GM06990 (cell line): ENCODE results near the gene IFIT1B.

Experiments
- DNase-seq: peaks from one replicate; pipeline ENCODE4 v3.0.0-alpha.2; 2011; ENCODE audit not compliant: insufficient read length; ENCODE audit errors: extremely low read depth
- H3K27me3 ChIP-seq: replicated peaks from 2 replicates; pipeline ENCODE4 v1.6.0; 2011; ENCODE audit warnings: low read length; ENCODE audit not compliant: control insufficient read depth, insufficient read depth
- H3K36me3 ChIP-seq: 2 replicates; pipeline ENCODE4 v1.5.1; 2011; ENCODE audit warnings: low read length; ENCODE audit not compliant: control insufficient read depth, insufficient read depth
- H3K4me3 ChIP-seq: replicated peaks from 2 replicates; pipeline ENCODE4 v1.5.1; 2011; ENCODE audit warnings: low read depth, mild to moderate bottlenecking, control low read depth, low read length
- TF ChIP-seq, protein P1 (sequence below): IDR thresholded peaks from 2 replicates; pipeline ENCODE4 v1.5.1; 2011; ENCODE audit warnings: low read length, control low read depth, mild to moderate bottlenecking, inconsistent platforms; ENCODE audit not compliant: insufficient read depth, poor library complexity, severe bottlenecking

Gene IFIT1B

DNA sequence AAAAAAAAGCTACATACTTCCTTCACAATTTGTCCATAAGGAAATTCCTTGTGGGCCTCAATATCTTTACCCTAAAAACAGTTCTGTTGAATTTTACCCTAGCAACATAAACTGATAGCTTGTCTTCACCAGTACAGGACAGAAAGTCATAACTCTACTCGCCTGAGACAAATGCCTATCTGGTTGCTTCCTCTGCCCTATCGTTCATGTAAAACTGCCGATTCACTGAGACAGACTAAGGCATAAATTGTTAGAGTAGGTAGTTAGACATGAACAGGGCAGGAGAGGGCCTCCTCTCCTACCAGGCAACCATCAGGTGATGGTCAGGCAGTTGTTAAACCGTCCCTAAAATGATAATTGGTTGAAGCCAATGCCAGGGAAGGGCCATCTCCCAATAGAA lies 25.1 kb upstream of the IFIT1B start:
- Histone ChIP-seq H3K4me3 (no peak overlapping the region), H3K27me3 (no peaks in the 10 kb centered on the region), H3K36me3 (no peaks in the 10 kb centered on the region)
- no peak for DNase-seq
- TF ChIP-seq, protein P1, sequence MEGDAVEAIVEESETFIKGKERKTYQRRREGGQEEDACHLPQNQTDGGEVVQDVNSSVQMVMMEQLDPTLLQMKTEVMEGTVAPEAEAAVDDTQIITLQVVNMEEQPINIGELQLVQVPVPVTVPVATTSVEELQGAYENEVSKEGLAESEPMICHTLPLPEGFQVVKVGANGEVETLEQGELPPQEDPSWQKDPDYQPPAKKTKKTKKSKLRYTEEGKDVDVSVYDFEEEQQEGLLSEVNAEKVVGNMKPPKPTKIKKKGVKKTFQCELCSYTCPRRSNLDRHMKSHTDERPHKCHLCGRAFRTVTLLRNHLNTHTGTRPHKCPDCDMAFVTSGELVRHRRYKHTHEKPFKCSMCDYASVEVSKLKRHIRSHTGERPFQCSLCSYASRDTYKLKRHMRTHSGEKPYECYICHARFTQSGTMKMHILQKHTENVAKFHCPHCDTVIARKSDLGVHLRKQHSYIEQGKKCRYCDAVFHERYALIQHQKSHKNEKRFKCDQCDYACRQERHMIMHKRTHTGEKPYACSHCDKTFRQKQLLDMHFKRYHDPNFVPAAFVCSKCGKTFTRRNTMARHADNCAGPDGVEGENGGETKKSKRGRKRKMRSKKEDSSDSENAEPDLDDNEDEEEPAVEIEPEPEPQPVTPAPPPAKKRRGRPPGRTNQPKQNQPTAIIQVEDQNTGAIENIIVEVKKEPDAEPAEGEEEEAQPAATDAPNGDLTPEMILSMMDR, result no peak

DNA sequence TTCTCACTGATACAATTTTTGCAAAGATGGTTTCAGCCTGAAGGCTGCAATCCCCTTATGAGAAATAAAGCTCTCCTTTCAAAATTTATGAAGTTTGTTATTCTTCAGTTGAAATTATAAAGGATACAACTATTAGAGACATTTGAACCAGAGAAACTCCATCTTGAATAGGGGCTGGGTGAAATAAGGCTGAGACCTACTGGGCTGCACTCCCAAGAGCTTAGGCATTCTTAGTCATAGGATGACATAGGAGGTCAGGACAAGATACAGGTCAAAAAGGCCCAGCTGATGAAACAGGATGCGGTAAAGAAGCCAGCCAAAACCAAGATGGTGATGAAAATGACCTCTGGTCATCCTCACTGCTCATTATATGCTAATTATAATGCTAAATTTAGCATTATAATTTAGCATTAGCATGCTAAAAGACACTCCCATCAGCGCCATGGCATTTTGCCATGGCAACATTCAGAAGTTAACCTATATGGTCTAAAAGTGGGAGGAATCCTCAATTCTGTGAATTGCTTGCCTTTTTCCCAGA lies 22.4 kb upstream of the IFIT1B start:
- no peaks in the 10 kb centered on the region for H3K36me3 ChIP-seq
- no peak for DNase-seq
- TF ChIP-seq, protein P1, result no peak
- H3K4me3 ChIP-seq, result no peak overlapping the region
- H3K27me3 ChIP-seq, result no peaks in the 10 kb centered on the region

DNA sequence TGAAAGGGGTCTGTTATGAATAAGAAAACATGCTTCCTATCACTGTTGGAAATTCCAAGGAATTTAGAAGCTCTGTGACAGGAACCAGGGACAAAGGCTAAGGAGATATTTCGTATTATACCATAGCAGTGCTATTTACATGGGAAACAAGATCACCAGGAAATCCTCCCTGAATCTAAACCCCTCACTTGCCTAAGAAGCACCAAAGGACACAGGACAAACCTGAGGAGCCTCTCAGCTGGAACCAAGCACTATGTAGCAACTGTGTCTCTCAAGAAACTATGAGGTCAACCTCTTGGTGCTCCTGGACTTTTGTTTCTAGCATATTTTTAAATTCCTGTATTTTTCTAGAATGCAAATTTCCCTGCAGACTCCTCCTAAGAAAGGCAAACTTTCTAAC lies 20.8 kb upstream of the IFIT1B start:
- no peak for DNase-seq
- no peaks in the 10 kb centered on the region for H3K27me3 ChIP-seq
- TF ChIP-seq, protein P1, result no peak
- no peak overlapping the region for H3K4me3 ChIP-seq
- H3K36me3 ChIP-seq, result no peaks in the 10 kb centered on the region

DNA sequence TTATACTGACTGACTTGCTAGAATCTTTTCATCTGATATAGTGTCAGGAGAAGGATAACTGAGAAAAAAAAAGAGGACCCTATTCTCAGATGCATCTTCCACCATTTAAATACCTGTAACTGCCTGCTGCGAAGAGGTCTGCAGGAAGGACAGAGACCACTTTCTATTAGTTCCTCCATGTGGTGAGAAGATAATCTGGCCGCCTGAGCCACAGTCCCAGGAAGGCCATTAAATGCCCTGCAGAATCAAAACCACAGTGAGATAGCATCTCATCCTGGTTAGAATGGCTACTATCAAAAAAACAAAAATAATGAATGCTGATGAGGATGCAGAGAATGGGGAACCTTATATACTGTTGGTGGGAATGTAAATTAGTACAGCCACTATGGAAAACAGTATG lies 19.9 kb upstream of the IFIT1B start:
- no peak for DNase-seq
- TF ChIP-seq, protein P1, result no peak
- H3K4me3 ChIP-seq, result no peak overlapping the region

DNA sequence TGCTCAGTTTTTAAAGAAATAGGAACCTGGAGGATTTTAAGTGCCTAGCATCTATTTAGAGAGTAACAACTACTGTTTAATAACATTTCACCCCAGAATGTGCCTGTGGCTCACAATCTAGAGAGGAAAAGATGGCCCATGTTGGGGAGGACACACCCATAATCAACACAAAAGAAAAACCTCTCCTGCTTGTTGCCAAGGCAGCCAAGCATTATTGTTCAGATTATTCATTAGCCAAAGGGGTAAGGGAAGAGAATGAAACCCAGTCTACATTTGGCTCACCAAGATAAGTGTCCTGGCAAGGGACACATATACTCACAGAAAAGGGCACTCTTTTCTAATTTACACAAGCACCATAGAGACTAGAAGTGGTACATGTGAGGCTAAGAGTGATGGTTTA lies 17.7 kb upstream of the IFIT1B start:
- no peaks in the 10 kb centered on the region for H3K27me3 ChIP-seq
- TF ChIP-seq, protein P1, result no peak

More for the DNA sequence above, 19.9 kb upstream of the IFIT1B start:
- no peaks in the 10 kb centered on the region for H3K36me3 ChIP-seq
- no peaks in the 10 kb centered on the region for H3K27me3 ChIP-seq

DNA sequence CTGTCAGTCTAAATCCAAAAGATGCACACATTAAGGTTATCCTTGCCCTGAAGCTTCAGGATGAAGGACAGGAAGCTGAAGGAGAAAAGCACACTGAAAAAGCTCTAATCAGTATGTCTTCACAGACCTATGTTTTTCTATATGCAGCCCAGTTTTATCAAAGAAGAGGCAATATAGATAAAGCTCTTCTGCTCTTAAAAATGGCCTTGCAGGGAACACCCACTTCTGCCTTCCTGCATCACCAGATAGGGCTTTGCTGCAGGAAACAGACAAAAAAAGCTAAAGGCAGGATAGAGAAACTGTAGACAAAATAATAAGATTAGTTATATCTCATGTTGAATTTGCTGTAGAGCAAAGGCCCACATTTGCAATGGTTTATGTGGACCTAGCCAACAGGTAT lies 14.9 kb upstream of the IFIT1B start:
- Histone ChIP-seq H3K4me3 (no peak overlapping the region), H3K36me3 (no peaks in the 10 kb centered on the region), H3K27me3 (no peaks in the 10 kb centered on the region)
- TF ChIP-seq, protein P1, result no peak
- no peak for DNase-seq

More for the DNA sequence above, 17.7 kb upstream of the IFIT1B start:
- no peak overlapping the region for H3K4me3 ChIP-seq
- DNase-seq, result no peak
- H3K36me3 ChIP-seq, result no peaks in the 10 kb centered on the region
